GM12892 (cell line): ENCODE measurements around the gene FUBP3.

Experiments used
- POLR2A ChIP-seq: IDR thresholded peaks from 2 replicates; pipeline ENCODE4 v1.6.1; 2011; ENCODE audit warnings: low read depth, low read length, control low read depth
- POLR2AphosphoS5 ChIP-seq: IDR thresholded peaks from 2 replicates; pipeline ENCODE4 v1.6.1; 2011; ENCODE audit warnings: low read depth, low read length, control low read depth

DNA sequence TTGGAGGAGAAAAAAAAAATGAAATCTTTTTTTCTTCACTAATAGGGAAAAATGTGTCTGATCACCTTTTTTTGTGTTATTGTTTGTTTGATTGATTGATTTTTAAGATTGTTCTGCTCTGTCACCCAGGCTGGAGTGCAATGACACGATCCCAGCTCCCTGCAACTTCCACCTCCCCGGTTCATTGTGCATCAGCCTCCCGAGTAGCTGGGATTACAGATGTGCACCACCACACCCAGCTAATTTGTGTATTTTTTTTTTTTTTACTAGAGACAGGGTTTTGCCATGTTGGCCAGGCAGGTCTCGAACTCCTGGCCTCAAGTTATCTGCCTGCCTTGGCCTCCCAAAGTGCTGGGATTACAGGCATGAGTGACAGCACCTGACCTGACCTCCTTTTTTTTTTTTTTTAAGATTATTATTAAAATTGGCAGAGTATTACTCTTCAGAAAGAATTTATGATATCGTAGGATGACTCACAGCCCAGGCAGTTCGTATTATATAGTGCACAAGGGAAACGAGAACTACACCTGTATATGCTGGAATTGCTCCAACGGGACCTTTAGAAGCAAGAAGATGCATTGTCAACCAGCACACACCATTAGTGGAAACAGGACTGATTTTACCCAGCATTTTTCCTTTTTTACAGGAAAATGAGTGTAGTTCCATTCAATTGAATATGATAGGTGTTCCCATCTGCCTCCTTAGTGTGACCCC, 27.7 kb downstream of the FUBP3 start:
- TF ChIP-seq POLR2AphosphoS5 (no peak), POLR2A (no peak)
